PC-9 (cell line): ENCODE measurements around the gene ATP11A. TPM values are rescaled to one million over a fixed set of nuclear protein-coding genes. Genes with fewer than 3 reads are reported as not detected.

Source experiments
- BruUV-seq: library from RNA; stranded (reverse); fragments of 400-500 nt; replicated peaks from 2 replicates; lab custom pipeline; 2021; lab: Mats Ljungman, UMichigan
- CTCF ChIA-PET: fragments of 300-600 bp; sonication (Branson Sonifier 250); formaldehyde crosslinking; loops from one replicate; lab custom pipeline; 2022; ENCODE audit warnings: antibody characterized with exemption; lab: Charles Lee
- POLR2A ChIA-PET: fragments of 300-600 bp; sonication (Branson Sonifier 250); formaldehyde crosslinking; loops from one replicate; lab custom pipeline; 2022; ENCODE audit warnings: antibody characterized with exemption; ENCODE audit not compliant: unreplicated experiment; lab: Charles Lee
- DNase-seq, 2 experiments: peaks; one replicate each; pipeline versions ENCODE4 v3.0.0 to v3.0.0-alpha.2; 2015 to 2022; ENCODE audit warnings: mixed read lengths in 1 of 2
- H2AFZ ChIP-seq: fragments of 200-600 bp; sonication (generic); 2 replicates; pipeline ENCODE4 v1.8.1; 2017; ENCODE audit warnings: antibody characterized with exemption
- H3F3A ChIP-seq: fragments of 200-600 bp; sonication (generic); 2 replicates; pipeline ENCODE4 v1.8.1; 2017; ENCODE audit warnings: antibody characterized with exemption, mild to moderate bottlenecking, low read depth; ENCODE audit not compliant: insufficient read depth
- H3K27ac ChIP-seq: fragments of 200-600 bp; sonication (generic); 2 replicates; pipeline ENCODE4 v1.6.1; 2016; ENCODE audit warnings: mixed run types
- H3K27me3 ChIP-seq: fragments of 200-600 bp; sonication (generic); 2 replicates; pipeline ENCODE4 v1.6.1; 2016; ENCODE audit warnings: low read depth, mixed run types; ENCODE audit not compliant: insufficient read depth
- H3K36me3 ChIP-seq: fragments of 200-600 bp; sonication (generic); 2 replicates; pipeline ENCODE4 v1.6.1; 2016; ENCODE audit warnings: low read depth, mixed run types
- H3K4me1 ChIP-seq: fragments of 200-600 bp; sonication (generic); replicated peaks from 2 replicates; pipeline ENCODE4 v1.6.1; 2016; ENCODE audit warnings: mixed run types; ENCODE audit not compliant: insufficient read depth
- H3K4me2 ChIP-seq: fragments of 200-600 bp; sonication (generic); 2 replicates; pipeline ENCODE4 v1.6.1; 2017; ENCODE audit warnings: mixed run types
- H3K4me3 ChIP-seq: fragments of 200-600 bp; sonication (generic); 2 replicates; pipeline ENCODE4 v1.6.1; 2016; ENCODE audit warnings: mixed run types
- H3K79me2 ChIP-seq: fragments of 200-600 bp; sonication (generic); 2 replicates; pipeline ENCODE4 v1.6.1; 2017; ENCODE audit warnings: low read depth, mixed run types
- H3K9me2 ChIP-seq: fragments of 200-600 bp; sonication (generic); 2 replicates; pipeline ENCODE4 v1.8.1; 2017; ENCODE audit warnings: mild to moderate bottlenecking; ENCODE audit not compliant: insufficient read depth
- H3K9me3 ChIP-seq: fragments of 200-600 bp; sonication (generic); 2 replicates; pipeline ENCODE4 v1.8.1; 2016; ENCODE audit warnings: low read depth; ENCODE audit not compliant: insufficient read depth
- H4K20me1 ChIP-seq: fragments of 200-600 bp; sonication (generic); 2 replicates; pipeline ENCODE4 v1.8.1; 2017; ENCODE audit not compliant: insufficient read depth
- CTCF ChIP-seq: fragments of 200-600 bp; sonication (generic); conservative IDR thresholded peaks from 2 replicates; pipeline ENCODE4 v1.6.1; 2017; ENCODE audit warnings: mixed run types, antibody characterized with exemption, mild to moderate bottlenecking, moderate library complexity
- EZH2 ChIP-seq: fragments of 200-600 bp; sonication (generic); IDR thresholded peaks from 2 replicates; pipeline ENCODE4 v1.8.0; 2017; ENCODE audit warnings: antibody characterized with exemption, low read depth
- intact Hi-C: fragments of 100-400 bp; cut with micrococcal nuclease; formaldehyde crosslinking; loops from one replicate; pipeline ENCODE4 v1.10.0; 2022; ENCODE audit not compliant: unreplicated experiment
- total RNA-seq: library from RNA; stranded (reverse); gene quantifications from 2 replicates; pipeline ENCODE4 v1.2.3, GENCODE V29; 2021

ATP11A gene
- total RNA-seq, 1 experiment from 2014 or later: 92.2 TPM

DNA sequence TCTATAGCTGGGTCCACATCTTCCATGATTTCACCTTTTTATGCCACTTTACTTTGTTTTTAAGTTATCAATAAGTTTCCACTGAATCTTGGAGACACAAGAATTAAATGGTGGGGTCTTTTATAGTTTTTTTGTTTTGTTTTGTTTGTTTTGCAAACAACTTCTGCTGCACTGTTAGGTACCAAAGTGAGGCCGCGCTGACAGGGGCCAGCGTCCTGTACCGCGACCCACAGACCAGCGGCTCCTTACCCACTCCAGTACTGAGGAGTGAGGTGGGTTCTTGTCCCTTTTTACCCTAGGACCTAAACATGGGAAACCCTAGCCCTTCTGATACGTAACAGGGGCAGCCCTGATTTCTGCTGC, 203.3 kb downstream of the ATP11A start:
- H2AFZ ChIP-seq: no peak overlapping the region
- H3K4me1 ChIP-seq: no peaks in the 10 kb centered on the region; the same call in 1 of the 2 replicates
- no peak overlapping the region for H3K27ac ChIP-seq
- H3K4me3 ChIP-seq: no peak overlapping the region
- H3K27me3 ChIP-seq: peaks cover 85% of the 10 kb centered on the region
- TF ChIP-seq CTCF (no peak), EZH2 (no peak)
- no peaks in the 10 kb centered on the region for H3K36me3 ChIP-seq
- no peak for DNase-seq
- POLR2A ChIA-PET: no interaction called here
- no peaks in the 10 kb centered on the region for H3K79me2 ChIP-seq
- H4K20me1 ChIP-seq: no peaks in the 10 kb centered on the region
- CTCF ChIA-PET: no interaction called here
- intact Hi-C loops: no loop called here
- BruUV-seq: no TSS peak
- H3K9me2 ChIP-seq: no peaks in the 10 kb centered on the region
- no peaks in the 10 kb centered on the region for H3F3A ChIP-seq
- H3K9me3 ChIP-seq: no peaks in the 10 kb centered on the region
- H3K4me2 ChIP-seq: no peak overlapping the region

GRCh38 chr13:112893570-112894422, 204.0 kb downstream of the ATP11A start:
- Histone ChIP-seq H3K4me1 (no peaks in the 10 kb centered on the region; the same call in 1 of the 2 replicates), H3K79me2 (no peaks in the 10 kb centered on the region), H2AFZ (no peak overlapping the region), H3K27me3 (peaks cover 91% of the 10 kb centered on the region), H4K20me1 (no peaks in the 10 kb centered on the region), H3K4me3 (no peak overlapping the region; the same call in 1 of the 2 replicates), H3K9me2 (no peaks in the 10 kb centered on the region), H3K36me3 (no peaks in the 10 kb centered on the region), H3K4me2 (peak overlapping the region; percentile 64), H3K9me3 (no peaks in the 10 kb centered on the region), H3K27ac (no peak overlapping the region), H3F3A (no peaks in the 10 kb centered on the region)
- DNase-seq: peak in 1 of 2 experiments; percentile 44
- ChIA-PET CTCF (interaction anchor here (0.6 kb wide), 1 partner anchor 9 kb away, joined by 3 read pairs; no protein-coding TSS in a partner anchor), POLR2A (interaction anchor here (0.5 to 0.6 kb wide), 2 partner anchors 284 to 437 kb away, joined by 6 to 12 read pairs; no protein-coding TSS in a partner anchor)
- intact Hi-C loops: no loop called here
- BruUV-seq: no TSS peak
- no peak for TF ChIP-seq EZH2
- no peak for TF ChIP-seq CTCF

GRCh38 chr13:112894423-112894672, 204.5 kb downstream of the ATP11A start:
- DNase-seq: no peak
- Histone ChIP-seq H3K9me3 (no peaks in the 10 kb centered on the region), H3K79me2 (no peaks in the 10 kb centered on the region), H3K9me2 (no peaks in the 10 kb centered on the region), H3F3A (no peaks in the 10 kb centered on the region), H3K4me2 (peak overlapping the region; percentile 66; the same call in 1 of the 2 replicates), H3K27me3 (peaks cover 91% of the 10 kb centered on the region), H3K4me3 (peak overlapping the region; percentile 36; the same call in 1 of the 2 replicates), H3K4me1 (no peaks in the 10 kb centered on the region; the same call in 1 of the 2 replicates), H3K27ac (no peak overlapping the region), H2AFZ (no peak overlapping the region), H4K20me1 (no peaks in the 10 kb centered on the region), H3K36me3 (no peaks in the 10 kb centered on the region)
- TF ChIP-seq EZH2: no peak
- TF ChIP-seq CTCF: no peak
- ChIA-PET CTCF (interaction anchor here (0.6 kb wide), 1 partner anchor 9 kb away, joined by 3 read pairs; no protein-coding TSS in a partner anchor), POLR2A (interaction anchor here (0.5 to 0.6 kb wide), 2 partner anchors 284 to 437 kb away, joined by 6 to 12 read pairs; no protein-coding TSS in a partner anchor)
- intact Hi-C loops: no loop called here
- no TSS peak for BruUV-seq
